Endothelial cell of umbilical vein (primary cell): ENCODE data around the gene SLC25A13. TPM values are rescaled to one million over a fixed set of nuclear protein-coding genes. Genes with fewer than 3 reads are reported as not detected.

Experiments used
- BruUV-seq: library from RNA; stranded (reverse); fragments of 400-500 nt; replicated peaks from 2 replicates; lab custom pipeline; 2021; lab: Mats Ljungman, UMichigan
- CTCF ChIA-PET: fragments of 300-600, 350-600 bp; sonication (Branson Sonifier 250); formaldehyde crosslinking; loops from one replicate; lab custom pipeline; 2021; ENCODE audit warnings: antibody characterized with exemption, inconsistent platforms; lab: Charles Lee
- POLR2A ChIA-PET: fragments of 300-600, 350-600 bp; sonication (Branson Sonifier 250); formaldehyde crosslinking; loops from one replicate; lab custom pipeline; 2021; ENCODE audit warnings: antibody characterized with exemption, inconsistent platforms; lab: Charles Lee
- DNase-seq: peaks from one replicate; pipeline ENCODE4 v3.0.0-alpha.2; 2011; ENCODE audit warnings: low read depth, low spot score
- FAIRE-seq: peaks from 2 replicates; lab custom pipeline; 2011; peaks lifted over from hg19 to GRCh38; lab: Jason Lieb, UNC
- H2AFZ ChIP-seq: 2 replicates; pipeline ENCODE4 v1.6.0; 2012; ENCODE audit warnings: low read depth, low read length, control low read depth, inconsistent platforms
- H3K27ac ChIP-seq: 2 replicates; pipeline ENCODE4 v1.5.1; 2011; ENCODE audit warnings: low read depth, mild to moderate bottlenecking, control low read depth, low read length, moderate library complexity; ENCODE audit not compliant: insufficient read depth
- H3K27me3 ChIP-seq, 2 experiments: 2 replicates each; pipeline versions ENCODE4 v1.6.0 to v1.6.1; 2011; ENCODE audit warnings: low read length in 2 of 2, mixed read lengths in 1 of 2; ENCODE audit not compliant: control insufficient read depth in 2 of 2, insufficient read depth in 2 of 2
- H3K36me3 ChIP-seq, 2 experiments: 2 replicates in 1 of 2; 3 replicates in 1 of 2; pipeline ENCODE4 v1.5.1; 2011; ENCODE audit warnings: low read length in 2 of 2, mild to moderate bottlenecking in 1 of 2, moderate library complexity in 1 of 2; ENCODE audit not compliant: control insufficient read depth in 2 of 2, insufficient read depth in 2 of 2; ENCODE audit errors: extremely low read depth in 1 of 2
- H3K4me1 ChIP-seq: 3 replicates; pipeline ENCODE4 v1.5.1; 2011; ENCODE audit warnings: mild to moderate bottlenecking, low read length; ENCODE audit not compliant: control insufficient read depth, insufficient read depth; ENCODE audit errors: extremely low read depth
- H3K4me2 ChIP-seq: 2 replicates; pipeline ENCODE4 v1.6.1; 2011; ENCODE audit warnings: low read length, control low read depth, mixed read lengths; ENCODE audit not compliant: insufficient read depth
- H3K4me3 ChIP-seq, 3 experiments: fragments of 200-600 bp in 1 of 3; sonication (generic), shearing (Covaris generic) in 1 of 3; replicated peaks in 1 of 3; 2 replicates each; pipeline ENCODE4 v1.5.1; 2011 to 2016; ENCODE audit warnings: control low read depth in 3 of 3, low read length in 3 of 3, mild to moderate bottlenecking in 2 of 3, inconsistent platforms in 1 of 3, low read depth in 1 of 3, moderate library complexity in 1 of 3; ENCODE audit not compliant: insufficient read depth in 1 of 3
- H3K79me2 ChIP-seq: 2 replicates; pipeline ENCODE4 v1.6.0; 2012; ENCODE audit warnings: low read length, inconsistent platforms; ENCODE audit not compliant: control insufficient read depth, insufficient read depth
- H3K9ac ChIP-seq: replicated peaks from 2 replicates; pipeline ENCODE3; 2011; ENCODE audit warnings: low read length, control low read depth; ENCODE audit not compliant: insufficient read depth; ENCODE audit errors: extremely low read depth
- H3K9me1 ChIP-seq: replicated peaks from 3 replicates; pipeline ENCODE4 v1.6.0; 2011; ENCODE audit warnings: mild to moderate bottlenecking, low read length; ENCODE audit not compliant: control insufficient read depth, insufficient read depth; ENCODE audit errors: extremely low read depth
- H3K9me3 ChIP-seq: replicated peaks from 2 replicates; pipeline ENCODE4 v1.5.1; 2012; ENCODE audit warnings: low read length, inconsistent platforms; ENCODE audit not compliant: control insufficient read depth, insufficient read depth
- H4K20me1 ChIP-seq: replicated peaks from 2 replicates; pipeline ENCODE3; 2011; ENCODE audit warnings: mild to moderate bottlenecking, low read length; ENCODE audit not compliant: control insufficient read depth, insufficient read depth; ENCODE audit errors: extremely low read depth
- EZH2 ChIP-seq: IDR thresholded peaks from 2 replicates; pipeline ENCODE4 v1.6.1; 2012; ENCODE audit warnings: borderline replicate concordance, low read depth, mild to moderate bottlenecking, moderate library complexity, low read length, inconsistent platforms; ENCODE audit not compliant: severe bottlenecking
- FOS ChIP-seq: IDR thresholded peaks from 2 replicates; pipeline ENCODE4 v1.6.1; 2011; ENCODE audit warnings: mild to moderate bottlenecking, low read length, moderate library complexity, borderline replicate concordance; ENCODE audit not compliant: insufficient read depth
- GATA2 ChIP-seq: IDR thresholded peaks from 2 replicates; pipeline ENCODE4 v1.7.0; 2011; ENCODE audit warnings: low read depth, mild to moderate bottlenecking, moderate library complexity, mixed read lengths, low read length; ENCODE audit not compliant: insufficient read length, insufficient read depth
- JUN ChIP-seq: IDR thresholded peaks from 2 replicates; pipeline ENCODE4 v1.6.1; 2011; ENCODE audit warnings: borderline replicate concordance, low read depth; ENCODE audit not compliant: insufficient read length, insufficient read depth
- MYC ChIP-seq: IDR thresholded peaks from one replicate; pipeline ENCODE4 v1.6.1; 2011; ENCODE audit warnings: mild to moderate bottlenecking, low read depth, low read length
- POLR2A ChIP-seq: IDR thresholded peaks from 2 replicates; pipeline ENCODE4 v1.6.1; 2012; ENCODE audit warnings: low read depth, mild to moderate bottlenecking, control low read depth, low read length
- POLR2AphosphoS5 ChIP-seq: IDR thresholded peaks from 2 replicates; pipeline ENCODE4 v1.6.1; 2012; ENCODE audit warnings: low read depth, mild to moderate bottlenecking, control low read depth, low read length, moderate library complexity; ENCODE audit not compliant: insufficient read depth
- dilution Hi-C: fragments of 300-500 bp; cut with MboI; formaldehyde crosslinking; loops from one replicate; pipeline ENCODE4 v1.15.0; 2019; ENCODE audit warnings: low sequenced_read_pairs; ENCODE audit not compliant: extremely low pct_ligation_motif_present
- intact Hi-C: fragments of 100-400 bp; cut with micrococcal nuclease; formaldehyde crosslinking; loops from one replicate; pipeline ENCODE4 v1.10.0; 2022
- polyA plus RNA-seq, 4 experiments: library from polyadenylated mRNA; depleted of rRNA in 3 of 4; stranded (reverse) in 3 of 4; unstranded in 1 of 4; fragments of >200 nt; gene quantifications; 2 replicates each; pipeline versions ENCODE4 v1.2.1 to v1.2.3, GENCODE V29; 2011 to 2012; ENCODE audit warnings: missing spikeins in 1 of 4
- total RNA-seq: library from RNA; stranded (reverse); gene quantifications from 2 replicates; pipeline ENCODE4 v1.2.3, GENCODE V29; 2021
- TF ChIP-seq, protein P1 (sequence below), 2 donors: IDR thresholded peaks; 1 replicate in 1 of 2; 2 replicates in 1 of 2; pipeline ENCODE4 v1.5.1; 2011; ENCODE audit warnings: low read length in 2 of 2, mild to moderate bottlenecking in 2 of 2, moderate library complexity in 2 of 2, control low read depth in 1 of 2, inconsistent platforms in 1 of 2, low read depth in 1 of 2; ENCODE audit not compliant: insufficient read depth in 1 of 2; ENCODE audit errors: extremely low read depth in 1 of 2
- TF ChIP-seq, protein P2 (sequence below): IDR thresholded peaks from 2 replicates; pipeline ENCODE4 v1.6.1; 2011; ENCODE audit not compliant: insufficient read depth, insufficient read length

The SLC25A13 gene
- total and polyA plus RNA-seq, 2 donors (not counting 3 experiments of a cell fraction or from before 2014, with no cell fraction given), result 13.2 to 34.4 TPM

DNA sequence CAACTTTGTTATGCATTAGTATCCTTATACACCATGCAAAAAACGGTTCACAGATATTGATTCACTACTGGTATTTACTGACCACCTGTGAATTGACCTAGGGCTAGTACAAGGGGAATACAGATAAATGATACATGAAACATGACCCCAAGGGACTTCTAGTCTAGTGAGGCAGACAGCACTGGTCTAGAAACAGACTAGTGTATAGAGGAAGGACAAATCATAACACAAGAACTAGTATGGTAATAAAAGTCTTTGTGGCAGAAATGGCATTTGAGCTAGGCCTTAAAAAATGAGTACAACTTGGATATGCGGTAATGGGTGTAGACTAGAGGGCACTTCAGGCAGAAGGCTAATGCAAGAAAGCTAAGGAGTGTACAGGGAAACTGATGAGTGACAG lies 86.6 kb downstream of the SLC25A13 start:
- intact Hi-C loops, result loop anchor here (5.0 to 10.0 kb wide), 2 partner anchors 177 to 480 kb away; no protein-coding TSS in a partner anchor
- DNase-seq (no peak), FAIRE-seq (no peak)
- H4K20me1 ChIP-seq, result no peaks in the 10 kb centered on the region
- ChIA-PET POLR2A (no interaction called here), CTCF (interaction anchor here (1.6 to 1.7 kb wide), 3 partner anchors 10 to 792 kb away, joined by 3 to 7 read pairs (median 5); no protein-coding TSS in a partner anchor)
- H3K4me3 ChIP-seq, result no peak overlapping the region
- dilution Hi-C loops, result no loop called here
- BruUV-seq, result no TSS peak
- H3K9ac ChIP-seq, result no peak overlapping the region
- no peak overlapping the region for H3K27ac ChIP-seq
- no peaks in the 10 kb centered on the region for H3K36me3 ChIP-seq
- TF ChIP-seq FOS, result no peak
- no peak for TF ChIP-seq MYC
- TF ChIP-seq POLR2AphosphoS5, result no peak
- TF ChIP-seq JUN, result no peak
- TF ChIP-seq, protein P1, sequence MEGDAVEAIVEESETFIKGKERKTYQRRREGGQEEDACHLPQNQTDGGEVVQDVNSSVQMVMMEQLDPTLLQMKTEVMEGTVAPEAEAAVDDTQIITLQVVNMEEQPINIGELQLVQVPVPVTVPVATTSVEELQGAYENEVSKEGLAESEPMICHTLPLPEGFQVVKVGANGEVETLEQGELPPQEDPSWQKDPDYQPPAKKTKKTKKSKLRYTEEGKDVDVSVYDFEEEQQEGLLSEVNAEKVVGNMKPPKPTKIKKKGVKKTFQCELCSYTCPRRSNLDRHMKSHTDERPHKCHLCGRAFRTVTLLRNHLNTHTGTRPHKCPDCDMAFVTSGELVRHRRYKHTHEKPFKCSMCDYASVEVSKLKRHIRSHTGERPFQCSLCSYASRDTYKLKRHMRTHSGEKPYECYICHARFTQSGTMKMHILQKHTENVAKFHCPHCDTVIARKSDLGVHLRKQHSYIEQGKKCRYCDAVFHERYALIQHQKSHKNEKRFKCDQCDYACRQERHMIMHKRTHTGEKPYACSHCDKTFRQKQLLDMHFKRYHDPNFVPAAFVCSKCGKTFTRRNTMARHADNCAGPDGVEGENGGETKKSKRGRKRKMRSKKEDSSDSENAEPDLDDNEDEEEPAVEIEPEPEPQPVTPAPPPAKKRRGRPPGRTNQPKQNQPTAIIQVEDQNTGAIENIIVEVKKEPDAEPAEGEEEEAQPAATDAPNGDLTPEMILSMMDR (IDR thresholded peaks at IDR 0.05; ENCODE audit: extremely low read depth in 1 of 2, insufficient read depth in 1 of 2, low read depth in 1 of 2, low read length in 2 of 2), result no peak
- no peak for TF ChIP-seq EZH2
- no peak for TF ChIP-seq GATA2
- TF ChIP-seq, protein P2, sequence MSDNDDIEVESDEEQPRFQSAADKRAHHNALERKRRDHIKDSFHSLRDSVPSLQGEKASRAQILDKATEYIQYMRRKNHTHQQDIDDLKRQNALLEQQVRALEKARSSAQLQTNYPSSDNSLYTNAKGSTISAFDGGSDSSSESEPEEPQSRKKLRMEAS, result no peak
- no peak for TF ChIP-seq POLR2A
- H3K4me1 ChIP-seq, result peaks cover 18% of the 10 kb centered on the region
- H3K4me2 ChIP-seq, result no peak overlapping the region
- H3K9me3 ChIP-seq, result no peaks in the 10 kb centered on the region
- H3K27me3 ChIP-seq, result no peaks in the 10 kb centered on the region
- no peak overlapping the region for H2AFZ ChIP-seq
- no peaks in the 10 kb centered on the region for H3K79me2 ChIP-seq
- no peaks in the 10 kb centered on the region for H3K9me1 ChIP-seq
